Ishikawa (cell line): ENCODE data around the gene DST.

Source experiments
- CEBPB ChIP-seq: IDR thresholded peaks from 2 replicates; pipeline ENCODE4 v1.6.1; 2012
- CREB1 ChIP-seq: IDR thresholded peaks from 2 replicates; pipeline ENCODE4 v1.6.1; 2012; ENCODE audit warnings: low read depth
- EGR1 ChIP-seq: IDR thresholded peaks from 2 replicates; pipeline ENCODE4 v1.6.1; 2012
- EP300 ChIP-seq: IDR thresholded peaks from 2 replicates; pipeline ENCODE4 v1.6.1; 2012; ENCODE audit warnings: borderline replicate concordance
- FOXM1 ChIP-seq: IDR thresholded peaks from 2 replicates; pipeline ENCODE4 v1.6.1; 2012; ENCODE audit warnings: low read depth, borderline replicate concordance
- NFIC ChIP-seq: IDR thresholded peaks from 2 replicates; pipeline ENCODE4 v1.6.1; 2012
- RAD21 ChIP-seq: IDR thresholded peaks from 2 replicates; pipeline ENCODE4 v1.6.1; 2012; ENCODE audit warnings: low read depth
- TAF1 ChIP-seq: IDR thresholded peaks from 2 replicates; pipeline ENCODE4 v1.6.1; 2012; ENCODE audit warnings: low read depth, mild to moderate bottlenecking
- TCF12 ChIP-seq: IDR thresholded peaks from 2 replicates; pipeline ENCODE4 v1.6.1; 2012; ENCODE audit warnings: low read depth
- TEAD4 ChIP-seq: IDR thresholded peaks from 2 replicates; pipeline ENCODE4 v1.6.1; 2012
- YY1 ChIP-seq: IDR thresholded peaks from 2 replicates; pipeline ENCODE4 v1.6.1; 2012; ENCODE audit warnings: low read depth
- ZBTB7A ChIP-seq: IDR thresholded peaks from 2 replicates; pipeline ENCODE4 v1.6.1; 2012; ENCODE audit warnings: low read depth
- TF ChIP-seq, protein P1 (sequence below): IDR thresholded peaks from 2 replicates; pipeline ENCODE4 v1.6.1; 2012
- TF ChIP-seq, protein P2 (sequence below): IDR thresholded peaks from 2 replicates; pipeline ENCODE4 v1.6.1; 2012; ENCODE audit warnings: low read depth, mild to moderate bottlenecking
- TF ChIP-seq, protein P3 (sequence below): IDR thresholded peaks from 2 replicates; pipeline ENCODE4 v1.6.1; 2012

DST gene

DNA sequence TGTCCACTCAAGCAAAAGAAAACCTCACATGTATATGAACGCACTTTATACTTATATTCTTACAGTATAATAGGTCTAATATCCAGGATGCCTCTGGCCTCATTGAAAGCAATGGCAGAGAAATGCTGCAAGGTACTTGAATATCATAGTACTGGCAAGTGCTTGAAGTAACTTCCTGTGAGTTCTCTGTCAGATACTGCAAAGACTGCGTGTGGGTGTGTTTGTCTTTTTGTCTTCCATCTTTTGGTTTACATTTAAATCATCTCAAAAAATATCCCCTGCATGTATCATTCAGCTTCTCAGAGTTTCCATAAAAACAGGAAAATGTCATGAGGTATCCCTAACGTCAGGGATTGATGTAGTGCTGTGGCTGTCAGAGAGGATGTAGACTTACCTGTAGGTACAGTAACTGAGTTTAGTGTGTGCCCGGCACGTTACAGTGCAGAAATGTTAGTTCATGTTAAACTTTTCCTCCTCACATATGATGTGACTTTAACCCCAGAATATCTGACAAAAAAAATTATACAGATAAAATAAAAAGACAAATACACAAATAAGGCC is 184.3 kb downstream of the DST start:
- no peak for TF ChIP-seq NFIC
- TF ChIP-seq, protein P1, sequence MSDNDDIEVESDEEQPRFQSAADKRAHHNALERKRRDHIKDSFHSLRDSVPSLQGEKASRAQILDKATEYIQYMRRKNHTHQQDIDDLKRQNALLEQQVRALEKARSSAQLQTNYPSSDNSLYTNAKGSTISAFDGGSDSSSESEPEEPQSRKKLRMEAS, result no peak
- TF ChIP-seq EGR1, result no peak
- TF ChIP-seq TCF12, result no peak
- TF ChIP-seq TEAD4, result no peak
- TF ChIP-seq, protein P2, sequence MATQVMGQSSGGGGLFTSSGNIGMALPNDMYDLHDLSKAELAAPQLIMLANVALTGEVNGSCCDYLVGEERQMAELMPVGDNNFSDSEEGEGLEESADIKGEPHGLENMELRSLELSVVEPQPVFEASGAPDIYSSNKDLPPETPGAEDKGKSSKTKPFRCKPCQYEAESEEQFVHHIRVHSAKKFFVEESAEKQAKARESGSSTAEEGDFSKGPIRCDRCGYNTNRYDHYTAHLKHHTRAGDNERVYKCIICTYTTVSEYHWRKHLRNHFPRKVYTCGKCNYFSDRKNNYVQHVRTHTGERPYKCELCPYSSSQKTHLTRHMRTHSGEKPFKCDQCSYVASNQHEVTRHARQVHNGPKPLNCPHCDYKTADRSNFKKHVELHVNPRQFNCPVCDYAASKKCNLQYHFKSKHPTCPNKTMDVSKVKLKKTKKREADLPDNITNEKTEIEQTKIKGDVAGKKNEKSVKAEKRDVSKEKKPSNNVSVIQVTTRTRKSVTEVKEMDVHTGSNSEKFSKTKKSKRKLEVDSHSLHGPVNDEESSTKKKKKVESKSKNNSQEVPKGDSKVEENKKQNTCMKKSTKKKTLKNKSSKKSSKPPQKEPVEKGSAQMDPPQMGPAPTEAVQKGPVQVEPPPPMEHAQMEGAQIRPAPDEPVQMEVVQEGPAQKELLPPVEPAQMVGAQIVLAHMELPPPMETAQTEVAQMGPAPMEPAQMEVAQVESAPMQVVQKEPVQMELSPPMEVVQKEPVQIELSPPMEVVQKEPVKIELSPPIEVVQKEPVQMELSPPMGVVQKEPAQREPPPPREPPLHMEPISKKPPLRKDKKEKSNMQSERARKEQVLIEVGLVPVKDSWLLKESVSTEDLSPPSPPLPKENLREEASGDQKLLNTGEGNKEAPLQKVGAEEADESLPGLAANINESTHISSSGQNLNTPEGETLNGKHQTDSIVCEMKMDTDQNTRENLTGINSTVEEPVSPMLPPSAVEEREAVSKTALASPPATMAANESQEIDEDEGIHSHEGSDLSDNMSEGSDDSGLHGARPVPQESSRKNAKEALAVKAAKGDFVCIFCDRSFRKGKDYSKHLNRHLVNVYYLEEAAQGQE, result no peak
- TF ChIP-seq, protein P3, sequence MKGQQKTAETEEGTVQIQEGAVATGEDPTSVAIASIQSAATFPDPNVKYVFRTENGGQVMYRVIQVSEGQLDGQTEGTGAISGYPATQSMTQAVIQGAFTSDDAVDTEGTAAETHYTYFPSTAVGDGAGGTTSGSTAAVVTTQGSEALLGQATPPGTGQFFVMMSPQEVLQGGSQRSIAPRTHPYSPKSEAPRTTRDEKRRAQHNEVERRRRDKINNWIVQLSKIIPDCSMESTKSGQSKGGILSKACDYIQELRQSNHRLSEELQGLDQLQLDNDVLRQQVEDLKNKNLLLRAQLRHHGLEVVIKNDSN, result no peak
- no peak for TF ChIP-seq CREB1
- no peak for TF ChIP-seq FOXM1
- no peak for TF ChIP-seq CEBPB
- no peak for TF ChIP-seq TAF1
- TF ChIP-seq YY1, result no peak
- no peak for TF ChIP-seq RAD21

- TF ChIP-seq RAD21 (no peak), EGR1 (no peak), TAF1 (no peak), YY1 (no peak)
Measured at GRCh38 chr6:56456785-56457184, 185.9 kb downstream of the DST start.

DNA sequence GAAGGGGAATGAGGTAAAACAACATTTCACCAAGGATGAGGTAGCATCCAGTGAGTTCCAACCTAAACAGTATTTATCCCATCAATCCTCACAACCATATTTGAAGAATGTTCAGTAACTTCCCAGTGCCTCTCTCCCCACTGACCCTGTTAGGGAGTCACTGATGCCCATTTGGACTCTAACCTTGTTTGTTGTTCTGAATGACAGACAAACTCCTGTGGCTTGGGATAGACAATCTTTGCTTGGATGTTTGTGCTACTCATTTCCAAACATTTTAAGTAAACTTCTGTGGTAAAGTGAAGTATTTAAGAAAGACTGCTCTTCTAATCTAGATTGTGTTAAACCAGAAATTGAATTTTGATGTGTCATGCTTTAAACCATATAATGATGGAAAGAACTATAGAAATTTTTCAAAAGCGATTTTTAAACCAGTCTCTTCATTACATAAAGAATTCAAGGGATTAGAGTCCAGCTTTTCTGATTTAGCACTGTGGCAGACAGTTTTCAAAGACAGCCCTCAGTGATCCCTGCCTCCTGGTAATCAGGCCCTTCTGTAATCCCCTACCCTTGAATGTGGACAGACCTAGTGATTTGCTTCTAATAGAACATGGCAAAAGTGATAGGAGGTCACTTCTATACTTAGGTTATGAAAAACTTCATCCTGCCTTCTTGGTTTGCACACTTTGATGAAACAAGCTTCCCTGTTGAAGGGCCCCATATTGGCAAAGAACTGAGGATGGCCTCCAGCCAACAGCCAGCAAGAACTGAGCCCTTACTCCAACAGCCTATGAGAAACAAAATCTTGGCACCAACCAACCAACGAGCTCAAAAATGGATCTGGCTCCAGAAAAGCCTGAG is 191.6 kb downstream of the DST start:
- TF ChIP-seq TAF1, result no peak
- TF ChIP-seq NFIC, result no peak
- no peak for TF ChIP-seq CREB1
- no peak for TF ChIP-seq TEAD4
- no peak for TF ChIP-seq CEBPB
- TF ChIP-seq, protein P2, result no peak
- no peak for TF ChIP-seq ZBTB7A
- TF ChIP-seq, protein P1, result no peak
- TF ChIP-seq EP300, result no peak

GRCh38 chr6:56450376-56450775 is 192.3 kb downstream of the DST start:
- TF ChIP-seq NFIC (no peak), CEBPB (no peak), ZBTB7A (no peak), TCF12 (no peak), YY1 (no peak), FOXM1 (no peak), RAD21 (no peak), CREB1 (no peak), TEAD4 (no peak), EP300 (no peak), EGR1 (no peak), TAF1 (no peak)
- TF ChIP-seq, protein P2, result no peak
- TF ChIP-seq, protein P3, result no peak
- TF ChIP-seq, protein P1, result no peak
